GM19025 (cell line): ENCODE data around the gene REM1.
"Not testable (repeated sequence)": the region's sequence is repeated elsewhere in the genome, so short reads cannot be mapped to it uniquely, and the experiment has no call there.

Experiments used
- ATAC-seq: cut with Tn5 transposase; IDR thresholded peaks from one replicate; pipeline ENCODE4 v1.9.1; 2021; ENCODE audit warnings: mild to moderate bottlenecking, low read depth, moderate library complexity; ENCODE audit not compliant: unreplicated experiment

Gene REM1, protein sequence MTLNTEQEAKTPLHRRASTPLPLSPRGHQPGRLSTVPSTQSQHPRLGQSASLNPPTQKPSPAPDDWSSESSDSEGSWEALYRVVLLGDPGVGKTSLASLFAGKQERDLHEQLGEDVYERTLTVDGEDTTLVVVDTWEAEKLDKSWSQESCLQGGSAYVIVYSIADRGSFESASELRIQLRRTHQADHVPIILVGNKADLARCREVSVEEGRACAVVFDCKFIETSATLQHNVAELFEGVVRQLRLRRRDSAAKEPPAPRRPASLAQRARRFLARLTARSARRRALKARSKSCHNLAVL

DNA sequence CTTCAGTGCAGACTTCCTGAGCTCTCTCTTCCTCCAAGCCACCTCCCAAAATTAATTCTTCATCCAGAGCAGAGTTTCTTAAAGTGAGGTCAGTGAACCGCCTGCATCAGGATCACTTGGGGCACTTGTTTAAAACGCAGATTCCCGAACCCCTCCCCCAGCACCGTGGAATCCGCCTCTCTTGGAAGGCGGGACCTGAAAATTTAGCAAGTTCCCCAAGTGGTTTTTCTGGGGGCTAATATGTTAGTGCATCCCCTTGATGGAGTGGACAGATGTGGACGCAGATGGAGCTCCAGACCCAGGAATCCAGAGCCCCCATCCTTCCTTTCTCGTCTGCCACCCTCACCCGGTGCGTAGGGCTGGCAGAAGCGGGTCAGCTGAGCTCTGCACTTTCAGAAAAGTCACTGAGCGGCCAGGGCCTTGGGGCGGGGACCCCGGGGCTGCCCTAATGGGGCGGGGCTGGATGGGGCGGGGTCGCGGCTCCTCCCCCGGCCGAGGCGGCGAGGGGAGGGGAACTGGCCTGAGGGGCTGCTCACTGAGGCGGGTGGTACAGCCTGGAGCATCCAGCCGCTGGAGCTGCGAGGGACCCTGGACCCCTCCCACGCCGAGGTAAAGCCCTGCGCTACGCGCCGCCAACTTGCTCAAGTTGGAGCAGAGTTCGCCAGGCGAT lies at the start of gene REM1, which contains the start of gene DEFB124:
Gene REM1, plus strand, starts transcription at position 531 of the 670 bp plus-strand sequence. CDS start 1,158 bp downstream, outside the sequence.
Gene DEFB124, minus strand, starts transcription at position 370 of the 670 bp plus-strand sequence. CDS start 2,114 bp downstream, outside the sequence.
- no peak for ATAC-seq

DNA sequence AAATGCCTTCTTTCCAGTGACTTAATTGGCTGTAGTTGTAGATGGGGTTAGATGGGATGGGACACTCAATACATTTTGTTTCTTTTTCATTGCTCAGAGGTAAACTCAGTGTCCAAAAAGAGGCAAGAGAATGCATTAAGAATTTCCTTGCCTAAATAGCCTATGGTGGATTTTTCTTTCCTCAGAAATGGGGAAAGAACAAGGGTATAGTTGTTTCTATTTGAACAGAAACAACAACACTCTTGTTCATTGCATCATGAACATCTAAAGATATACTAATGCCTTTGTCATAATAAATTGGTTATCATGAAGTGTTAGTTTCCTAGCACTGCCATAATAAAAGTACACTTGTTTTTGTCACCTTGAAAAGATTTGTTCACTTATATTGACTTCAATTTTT lies 49.3 kb upstream of the REM1 start:
- ATAC-seq, result no peak

DNA sequence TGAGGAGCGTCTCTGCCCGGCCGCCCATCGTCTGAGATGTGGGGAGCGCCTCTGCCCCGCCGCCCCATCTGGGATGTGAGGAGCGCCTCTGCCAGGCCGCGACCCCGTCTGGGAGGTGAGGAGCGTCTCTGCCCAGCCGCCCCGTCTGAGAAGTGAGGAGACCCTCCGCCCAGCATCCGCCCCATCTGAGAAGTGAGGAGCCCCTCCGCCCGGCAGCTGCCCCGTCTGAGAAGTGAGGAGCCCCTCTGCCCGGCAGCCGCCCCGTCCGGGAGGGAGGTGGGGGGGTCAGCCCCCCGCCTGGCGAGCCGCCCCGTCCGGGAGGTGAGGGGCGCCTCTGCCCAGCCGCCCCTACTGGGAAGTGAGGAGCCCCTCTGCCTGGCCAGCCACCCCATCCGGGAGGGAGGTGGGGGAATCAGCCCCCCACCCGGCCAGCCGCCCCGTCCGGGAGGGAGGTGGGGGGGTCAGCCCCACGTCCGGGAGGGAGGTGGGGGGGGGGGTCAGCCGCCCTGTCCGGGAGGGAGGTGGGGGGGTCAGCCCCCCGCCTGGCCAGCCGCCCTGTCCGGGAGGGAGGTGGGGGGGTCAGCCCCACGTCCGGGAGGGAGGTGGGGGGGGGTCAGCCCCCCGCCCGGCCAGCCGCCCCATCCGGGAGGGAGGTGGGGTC lies 48.1 kb upstream of the REM1 start:
- ATAC-seq, result not testable (repeated sequence)

DNA sequence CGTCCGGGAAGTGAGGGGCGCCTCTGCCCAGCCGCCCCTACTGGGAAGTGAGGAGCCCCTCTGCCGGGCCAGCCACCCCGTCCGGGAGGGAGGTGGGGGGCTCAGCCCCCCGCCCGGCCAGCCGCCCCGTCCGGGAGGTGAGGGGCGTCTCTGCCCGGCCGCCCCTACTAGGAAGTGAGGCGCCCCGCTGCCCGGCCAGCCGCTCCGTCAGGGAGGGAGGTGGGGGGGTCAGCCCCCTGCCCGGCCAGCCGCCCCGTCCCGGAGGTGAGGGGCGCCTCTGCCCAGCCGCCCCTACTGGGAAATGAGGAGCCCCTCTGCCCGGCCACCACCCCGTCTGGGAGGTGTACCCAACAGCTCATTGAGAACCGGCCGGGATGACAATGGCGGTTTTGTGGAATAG lies 47.5 kb upstream of the REM1 start:
- ATAC-seq, result not testable (repeated sequence)

DNA sequence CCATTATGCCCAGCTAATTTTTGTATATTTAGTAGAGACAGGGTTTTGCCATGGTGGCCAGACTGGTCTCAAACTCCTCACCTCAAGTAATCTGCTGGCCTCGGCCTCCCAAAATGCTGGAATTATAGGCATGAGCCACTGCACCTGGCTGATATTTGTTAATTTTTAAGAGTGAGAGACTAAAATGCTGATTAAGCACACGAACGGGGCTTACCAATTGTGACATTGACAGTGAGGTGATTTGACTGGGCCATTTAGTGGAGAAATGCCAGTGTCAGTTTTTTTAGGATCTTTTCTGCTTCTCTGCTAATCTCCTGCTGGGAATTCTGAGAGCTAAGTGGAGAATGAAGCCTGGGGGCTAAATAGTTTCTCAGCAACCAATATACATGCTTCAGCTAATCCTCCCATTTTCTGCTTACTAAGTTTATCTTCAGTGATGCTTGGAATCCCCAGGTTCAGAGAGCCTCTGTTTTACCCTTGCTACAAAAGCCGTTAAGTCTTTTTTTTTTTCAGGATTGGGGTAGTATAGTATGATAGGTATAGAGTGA lies 44.4 kb upstream of the REM1 start:
- no peak for ATAC-seq

DNA sequence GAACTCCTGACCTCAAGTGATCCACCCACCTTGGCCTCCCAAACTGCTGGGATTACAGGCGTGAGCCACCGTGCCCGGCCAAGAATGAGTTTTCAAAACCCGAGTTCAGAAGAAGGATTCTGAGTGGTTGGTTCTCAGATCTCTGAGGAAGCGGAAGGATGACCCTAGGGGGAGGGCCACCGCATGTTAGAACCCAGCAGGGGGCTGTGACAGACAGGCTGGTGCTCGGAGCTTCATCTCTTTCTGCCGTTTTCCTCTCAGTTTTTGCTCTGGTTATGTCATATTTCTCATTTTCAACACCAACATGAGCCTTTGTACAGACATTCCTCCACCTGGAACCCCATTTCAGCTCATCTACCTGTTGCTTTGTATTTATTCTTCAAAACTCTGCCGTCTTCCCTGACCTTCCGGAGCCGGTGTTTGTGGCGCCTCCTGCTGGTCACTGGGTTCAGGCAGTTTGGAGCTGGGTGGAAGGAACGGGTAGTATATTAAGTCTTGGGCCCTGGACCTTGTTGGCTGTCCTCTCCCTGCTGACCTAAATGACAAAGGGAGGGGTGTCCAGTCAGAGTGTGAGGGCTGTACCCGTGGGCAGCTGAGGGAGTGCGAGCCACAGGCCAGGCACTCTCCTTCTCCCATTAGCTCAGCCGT lies 35.0 kb upstream of the REM1 start, which contains the start of gene DEFB123:
Gene DEFB123, plus strand, starts transcription at position 621 of the 648 bp plus-strand sequence. CDS start 67 bp downstream, outside the sequence.
- ATAC-seq, result no peak

DNA sequence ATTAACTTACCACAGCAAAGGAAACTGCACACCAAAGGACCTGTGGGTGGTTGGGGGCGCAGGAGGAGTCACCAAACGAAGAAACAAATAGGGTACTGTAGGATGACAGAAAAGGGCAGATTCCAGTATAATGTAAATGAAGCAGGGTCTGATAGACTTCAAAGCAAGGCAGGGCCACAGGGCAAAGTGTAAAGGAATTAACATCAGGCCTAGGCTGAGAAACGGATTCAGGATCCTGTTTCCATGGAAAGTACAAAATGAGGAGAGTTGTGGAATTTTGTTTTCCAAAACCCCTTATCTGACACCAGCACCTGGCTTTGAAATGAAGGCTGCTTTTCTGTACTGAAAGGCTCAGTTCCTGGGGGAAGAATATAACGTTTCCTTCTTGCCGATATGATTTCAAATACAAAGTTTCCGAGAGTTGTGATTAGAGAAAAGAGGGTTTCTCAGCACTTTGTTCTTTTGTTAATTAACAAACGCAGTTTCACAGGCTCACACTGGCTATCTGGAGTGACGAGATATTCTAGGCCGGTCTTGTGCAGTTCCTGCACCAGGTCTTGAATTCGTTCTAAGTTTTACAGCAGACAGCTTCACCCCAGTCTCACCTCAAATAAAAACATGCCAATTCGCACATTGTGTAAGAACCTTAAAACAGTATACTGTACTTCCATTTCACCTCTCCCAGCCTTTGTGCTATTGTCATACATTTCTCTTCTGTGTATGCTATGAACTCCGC lies 28.8 kb upstream of the REM1 start:
- no peak for ATAC-seq

DNA sequence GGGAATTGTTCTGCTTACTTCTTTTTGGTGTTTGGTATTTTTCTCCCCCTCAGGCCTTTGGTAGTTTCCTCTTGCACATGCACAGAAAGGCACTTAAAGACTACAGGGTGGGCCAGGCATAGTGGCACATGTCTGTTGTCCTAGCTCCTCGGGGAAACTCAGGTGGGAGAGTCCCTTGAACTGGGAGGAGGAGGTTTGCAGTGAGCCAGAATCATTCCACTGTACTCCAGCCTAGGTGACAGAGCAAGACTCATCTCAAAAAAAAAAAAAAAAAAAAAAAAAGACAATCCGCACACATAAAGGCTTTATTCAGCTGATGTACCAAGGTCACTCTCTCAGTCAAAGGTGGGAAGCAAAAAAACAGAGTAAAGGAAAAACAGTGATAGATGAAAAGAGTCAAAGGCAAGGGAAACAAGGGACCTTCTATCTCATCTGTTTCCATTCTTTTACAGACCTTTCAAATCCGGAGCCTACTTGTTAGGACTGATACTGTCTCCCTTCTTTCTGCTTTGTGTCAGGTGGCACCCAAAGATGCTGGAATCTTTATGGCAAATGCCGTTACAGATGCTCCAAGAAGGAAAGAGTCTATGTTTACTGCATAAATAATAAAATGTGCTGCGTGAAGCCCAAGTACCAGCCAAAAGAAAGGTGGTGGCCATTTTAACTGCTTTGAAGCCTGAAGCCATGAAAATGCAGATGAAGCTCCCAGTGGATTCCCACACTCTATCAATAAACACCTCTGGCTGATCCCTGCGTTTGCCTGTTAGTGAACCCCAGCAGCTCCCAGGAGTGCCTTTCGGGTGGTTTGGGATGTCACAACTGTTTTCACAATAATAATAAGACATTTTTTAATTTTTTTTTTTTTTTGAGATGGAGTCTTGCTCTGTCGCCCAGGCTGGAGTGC lies 25.3 kb upstream of the REM1 start:
- no peak for ATAC-seq

DNA sequence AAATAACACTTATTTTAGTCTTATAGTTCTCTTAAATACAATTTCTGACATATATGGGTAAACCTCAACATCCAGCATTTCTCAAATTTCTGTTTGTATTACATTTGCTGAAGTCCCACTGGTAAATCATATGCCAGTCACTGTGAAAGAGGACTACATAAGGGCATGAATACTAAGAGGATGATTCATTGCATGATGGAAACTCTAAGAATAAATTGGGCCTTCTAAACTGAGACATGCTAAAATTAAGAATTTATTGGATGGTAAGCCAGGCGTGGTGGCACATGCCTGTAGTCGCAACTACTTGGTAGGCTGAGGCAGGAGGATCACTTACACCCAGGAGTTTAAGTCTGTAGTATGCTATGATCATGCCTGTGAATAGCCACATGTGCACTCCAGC lies 22.5 kb upstream of the REM1 start:
- no peak for ATAC-seq

DNA sequence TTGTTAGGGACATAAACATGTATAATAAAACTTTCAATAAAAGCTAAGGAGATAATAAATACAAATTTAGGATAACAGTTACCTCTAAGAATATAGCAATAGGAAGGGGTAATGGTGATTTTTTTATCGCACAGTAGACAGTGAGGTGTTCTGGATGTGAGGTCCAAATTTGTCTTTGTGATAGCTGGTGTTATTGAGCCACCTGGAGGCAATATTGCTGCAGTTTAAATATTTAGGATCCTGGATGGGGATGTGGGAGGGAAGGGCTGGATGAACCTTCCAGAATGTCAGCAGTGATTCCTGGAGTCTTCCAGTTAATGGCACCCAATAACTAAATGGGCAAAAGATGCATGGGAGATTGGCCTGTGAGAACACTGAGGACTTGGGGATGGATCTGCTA lies 20.7 kb upstream of the REM1 start:
- ATAC-seq, result no peak

DNA sequence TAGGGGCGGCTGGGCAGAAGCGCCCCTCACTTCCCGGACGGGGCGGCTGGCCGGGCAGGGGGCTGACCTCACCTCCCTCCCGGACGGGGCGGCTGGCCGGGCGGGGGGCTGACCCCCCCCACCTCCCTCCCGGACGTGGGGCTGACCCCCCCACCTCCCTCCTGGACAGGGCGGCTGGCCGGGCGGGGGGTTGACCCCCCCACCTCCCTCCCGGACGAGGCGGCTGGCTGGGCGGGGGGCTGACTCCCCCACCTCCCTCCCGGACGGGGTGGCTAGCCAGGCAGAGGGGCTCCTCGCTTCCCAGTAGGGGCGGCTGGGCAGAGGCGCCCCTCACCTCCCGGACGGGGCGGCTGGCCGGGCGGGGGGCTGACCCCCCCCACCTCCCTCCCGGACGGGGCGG lies 4.1 kb upstream of the REM1 start:
- ATAC-seq, result not testable (repeated sequence)

DNA sequence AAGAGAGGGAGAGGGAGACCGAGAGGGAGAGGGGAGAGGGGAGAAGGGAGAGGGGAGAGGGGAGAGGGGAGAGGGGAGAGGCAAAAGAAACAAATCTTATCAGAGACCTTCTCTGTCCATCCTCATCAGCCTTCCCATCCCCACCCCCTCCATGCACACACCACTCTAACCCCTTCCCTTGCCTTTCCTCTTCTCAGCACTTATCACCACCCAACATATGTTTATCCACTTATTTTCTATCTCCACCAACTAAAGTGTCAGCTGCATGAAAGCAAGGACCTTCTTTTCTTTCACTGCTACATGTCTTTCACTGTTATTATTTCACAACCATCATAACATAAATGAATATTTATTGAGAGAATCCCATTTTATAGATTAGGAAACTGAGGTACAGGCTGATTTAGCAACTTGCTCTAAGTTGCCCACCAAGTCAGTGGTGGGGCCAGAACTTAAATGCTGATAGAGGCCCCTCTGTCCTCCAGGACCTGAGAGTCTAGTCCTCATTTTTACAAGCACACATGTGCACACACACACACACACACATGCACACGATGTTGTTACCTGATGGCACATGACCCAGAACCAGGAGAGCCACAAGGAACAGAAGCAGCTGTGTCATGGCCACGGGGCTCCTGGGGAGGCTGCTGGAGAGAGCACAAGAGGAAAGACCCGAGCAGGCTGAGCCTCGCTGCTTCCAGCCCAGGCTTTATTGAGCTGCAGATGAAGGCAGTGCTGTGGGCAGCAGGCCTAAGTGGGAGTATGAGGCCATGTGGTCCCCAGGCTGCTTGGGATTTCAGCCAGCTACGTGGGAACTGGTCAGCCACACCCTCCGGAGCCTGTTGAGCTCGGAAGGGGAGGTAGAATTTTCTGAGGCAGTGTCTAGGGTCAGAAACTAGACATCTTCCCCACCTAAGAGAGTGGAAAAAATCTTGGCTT lies 2.4 kb upstream of the REM1 start:
- ATAC-seq, result no peak

DNA sequence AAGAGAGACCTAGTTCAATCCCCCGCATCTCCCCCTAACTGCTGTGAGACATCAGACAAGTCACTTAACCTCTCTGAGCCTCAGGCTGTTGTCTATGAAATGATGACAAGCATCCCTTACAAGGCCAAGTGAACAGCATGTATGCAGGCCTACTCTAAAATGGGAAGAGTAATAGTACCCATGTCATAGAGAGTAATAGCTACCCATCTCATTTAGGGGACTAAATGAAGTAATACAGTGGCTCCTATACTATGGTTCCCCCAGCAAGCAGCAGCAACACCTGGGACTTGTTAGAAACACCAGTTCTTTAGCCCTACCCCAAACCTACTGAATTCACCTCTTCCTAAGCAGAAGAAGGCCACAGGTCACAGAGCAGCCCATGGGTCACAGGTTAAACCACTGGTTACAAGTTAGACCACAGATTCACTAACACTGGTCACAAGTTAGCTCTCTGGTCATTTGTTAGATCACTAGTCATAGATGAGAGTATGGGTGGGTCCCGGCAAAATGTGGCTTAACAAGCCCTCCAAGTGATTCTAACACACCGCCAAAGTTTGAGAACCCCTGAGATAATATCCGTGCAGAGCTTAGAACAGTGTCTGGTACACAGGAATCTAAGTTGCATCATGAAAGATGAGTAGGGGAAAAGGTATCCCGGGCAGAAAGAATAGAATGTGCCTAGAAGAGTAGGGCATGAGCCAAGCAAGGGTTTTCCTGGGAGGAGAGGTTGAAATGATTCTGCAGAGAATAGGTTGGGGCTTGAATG lies 1.6 kb upstream of the REM1 start:
- ATAC-seq, result no peak

DNA sequence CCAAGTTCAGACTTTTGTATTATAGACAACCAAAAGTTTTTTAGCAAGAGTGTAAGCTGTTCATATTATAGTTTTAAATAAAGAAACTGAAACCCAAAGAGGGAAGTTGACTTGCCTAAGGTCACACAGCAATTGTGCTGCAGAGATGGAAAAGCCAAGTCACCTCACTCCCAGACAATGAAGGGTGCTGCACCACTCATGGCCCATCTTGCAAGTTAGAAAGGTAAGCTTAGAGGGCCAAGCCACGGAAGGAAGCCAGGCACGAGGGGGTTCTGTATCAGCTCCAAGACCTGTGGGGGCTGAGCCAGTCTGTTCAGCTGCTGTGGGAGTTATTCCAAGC lies 1.0 kb upstream of the REM1 start:
- no peak for ATAC-seq

DNA sequence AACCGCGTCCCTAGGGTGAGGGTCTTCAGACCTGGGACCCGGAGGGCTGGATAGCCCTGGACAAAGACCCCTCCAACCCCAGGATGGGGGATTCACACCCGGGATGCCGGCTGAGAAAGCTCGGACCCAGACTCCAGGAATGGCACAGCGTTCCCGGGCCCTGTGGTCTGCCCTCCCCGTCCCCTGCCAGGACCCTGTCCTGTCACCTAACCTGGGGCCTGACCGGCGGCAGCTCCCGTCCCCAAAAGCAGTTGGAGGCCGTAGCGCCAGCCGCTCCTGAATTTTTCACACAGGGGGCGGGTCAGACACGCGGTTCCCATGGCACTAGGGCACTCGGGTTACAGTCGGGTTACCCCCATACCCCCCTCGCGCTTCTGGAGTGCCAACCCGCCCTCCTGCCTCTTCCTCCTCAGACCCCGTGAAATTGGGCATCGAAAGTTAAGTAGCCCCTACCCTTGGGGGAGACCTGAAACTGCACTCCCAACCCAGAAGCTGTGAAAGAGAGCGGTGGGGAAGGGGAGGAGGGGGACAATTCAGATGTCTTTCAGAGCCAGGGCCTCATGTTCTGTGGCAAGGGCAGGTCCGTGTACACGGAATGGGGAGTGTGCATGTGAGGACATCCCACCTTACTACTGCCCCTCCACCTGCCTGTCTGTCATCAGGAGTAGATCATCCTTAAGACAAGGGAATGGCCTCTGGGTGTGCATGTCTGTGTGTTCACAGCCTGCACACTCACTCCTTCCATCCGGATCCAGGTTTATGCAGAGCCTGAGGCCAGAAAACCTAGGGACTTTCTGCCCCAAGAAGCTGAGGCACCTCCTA lies 595 bp downstream of the REM1 start:
- no peak for ATAC-seq

DNA sequence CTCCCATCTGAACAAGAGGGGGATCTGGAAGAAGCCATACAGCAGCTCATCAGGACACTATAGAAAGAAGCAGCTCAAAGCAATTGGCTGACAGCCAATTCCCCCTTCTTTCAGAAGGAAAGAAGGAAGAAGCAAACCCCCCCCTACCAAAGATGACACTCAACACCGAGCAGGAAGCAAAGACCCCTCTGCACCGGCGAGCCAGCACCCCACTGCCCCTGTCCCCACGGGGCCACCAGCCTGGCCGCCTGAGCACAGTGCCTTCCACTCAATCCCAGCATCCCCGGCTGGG lies 1.2 kb downstream of the REM1 start:
- ATAC-seq, result no peak
